Epidermal melanocyte (primary cell): ENCODE data around the gene FEM1A.
A peak's percentile ranks its signal among the peaks of the same experiment; 100 is the strongest.
"Not testable (repeated sequence)": the region's sequence is repeated elsewhere in the genome, so short reads cannot be mapped to it uniquely, and the experiment has no call there.

ENCODE experiments used
- DNase-seq: peaks from one replicate; pipeline ENCODE4 v3.0.0; 2011; ENCODE audit warnings: low spot score; ENCODE audit not compliant: insufficient read length

The FEM1A gene

DNA sequence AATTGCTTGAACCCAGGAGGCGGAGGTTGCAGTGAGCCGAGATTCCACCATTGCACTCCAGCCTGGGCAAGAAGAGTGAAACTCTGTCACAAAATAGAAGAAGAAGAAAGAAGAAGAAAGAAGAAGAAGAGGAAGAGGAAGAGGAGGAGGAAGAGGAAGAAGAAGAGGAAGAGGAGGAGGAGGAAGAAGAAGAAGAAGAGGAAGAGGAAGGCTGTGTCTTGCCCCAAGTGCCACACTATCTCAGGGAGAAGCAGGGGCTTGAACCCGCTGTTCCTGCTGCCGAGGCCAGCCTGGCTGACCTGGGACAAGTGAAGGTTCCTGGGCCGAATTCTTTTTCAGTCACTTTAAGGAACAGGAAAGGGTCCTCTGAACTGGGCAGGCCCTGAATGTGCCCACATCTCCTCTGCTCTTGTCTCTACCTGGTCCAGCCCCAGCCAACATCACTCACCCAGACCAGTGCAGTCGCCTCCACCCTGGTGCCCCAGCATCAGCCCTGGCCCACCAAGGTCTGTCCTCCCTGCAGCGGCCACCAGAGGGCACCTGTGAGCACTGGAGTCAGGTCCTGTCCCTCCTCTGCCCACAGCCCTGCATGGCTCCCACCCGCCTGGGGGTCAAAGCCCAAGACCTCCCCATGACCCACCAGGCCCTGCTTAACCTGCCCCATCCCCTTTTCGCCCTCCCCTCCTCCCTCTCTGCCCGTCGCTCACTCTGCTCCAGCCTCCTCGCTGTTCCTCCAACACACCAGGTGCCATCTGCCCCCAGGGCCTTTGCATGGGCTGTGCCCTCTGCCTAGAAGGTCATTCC lies 20.0 kb downstream of the FEM1A start:
- peak; percentile 32 for DNase-seq

DNA sequence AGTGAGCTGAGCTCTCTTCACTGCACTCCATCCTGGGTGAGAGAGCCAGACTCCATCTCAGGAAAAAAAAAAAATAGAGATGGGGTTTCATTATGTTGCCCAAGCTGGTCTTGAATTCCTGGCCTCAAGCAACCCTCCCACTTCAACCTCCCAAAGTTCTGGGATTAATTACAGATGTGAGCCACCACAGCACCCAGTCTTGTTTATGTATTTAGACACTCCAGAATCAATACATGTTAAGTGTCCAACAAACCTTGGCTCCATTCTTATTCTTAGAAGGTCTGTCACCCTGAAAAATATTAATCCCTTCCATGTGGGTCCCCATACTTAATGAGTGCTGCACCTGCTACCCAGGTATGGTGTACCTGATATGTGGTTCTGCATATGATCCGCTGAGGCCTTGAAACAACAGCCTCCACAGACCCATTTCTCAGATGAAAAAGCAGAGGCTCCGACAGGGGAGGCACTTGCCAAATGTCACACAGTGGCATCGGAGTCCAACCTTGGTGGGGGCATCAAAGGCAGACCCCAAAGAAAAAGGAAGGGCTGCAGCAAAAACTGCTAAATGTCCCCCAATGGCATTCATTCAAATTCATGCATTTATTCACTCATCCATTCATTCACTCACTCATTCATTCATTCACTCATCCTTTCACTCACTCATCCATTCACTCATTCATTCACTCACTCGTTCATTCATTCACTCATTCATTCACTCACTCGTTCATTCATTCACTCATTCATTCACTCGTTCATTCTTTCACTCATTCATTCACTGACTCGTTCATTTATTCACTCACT lies 23.3 kb downstream of the FEM1A start:
- DNase-seq, result no peak

GRCh38 chr19:4815426-4816201 lies 24.1 kb downstream of the FEM1A start:
- DNase-seq, result peak; percentile 99

DNA sequence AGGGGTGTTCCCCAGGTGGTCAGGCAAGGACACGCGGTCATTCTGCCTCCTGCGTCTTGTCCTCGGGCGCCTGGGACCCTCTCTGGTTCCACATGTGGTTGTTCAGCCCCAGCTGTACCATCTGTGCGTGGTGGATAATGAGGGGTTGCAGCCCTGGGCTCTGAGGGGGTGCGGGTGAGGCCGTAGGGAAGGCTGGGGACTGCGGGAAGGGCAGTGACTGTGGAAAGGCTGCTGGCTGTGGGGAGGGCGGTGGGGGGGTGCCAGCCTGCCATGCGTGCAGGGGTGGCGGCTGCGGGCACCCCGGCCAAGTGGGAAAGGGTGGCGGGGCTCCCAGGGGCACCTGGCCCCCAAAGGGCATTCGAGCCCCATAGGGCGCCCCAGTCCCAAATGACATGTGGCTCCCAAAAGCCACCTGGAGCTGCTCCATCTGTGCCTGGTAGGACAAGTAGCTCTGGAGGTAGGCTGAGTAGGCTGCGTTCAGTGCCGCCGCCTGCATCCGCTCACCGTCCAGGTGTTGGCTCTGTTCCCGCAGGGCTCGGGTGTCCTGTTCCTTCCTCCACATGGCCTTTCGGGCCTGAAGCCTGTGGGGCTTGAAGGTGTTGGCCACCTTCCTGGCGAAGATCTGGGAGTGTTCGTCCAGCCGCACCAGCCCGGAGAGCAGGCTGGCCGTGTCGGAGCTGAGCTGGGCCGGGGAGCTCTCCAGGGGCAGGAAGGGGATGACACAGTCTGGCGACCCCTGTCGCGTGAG lies 24.8 kb downstream of the FEM1A start:
- no peak for DNase-seq

- no peak for DNase-seq
These were observed 25.4 kb downstream of the FEM1A start for GRCh38 chr19:4816950-4817278.

GRCh38 chr19:4817467-4818277 lies 26.1 kb downstream of the FEM1A start:
- no peak for DNase-seq

DNA sequence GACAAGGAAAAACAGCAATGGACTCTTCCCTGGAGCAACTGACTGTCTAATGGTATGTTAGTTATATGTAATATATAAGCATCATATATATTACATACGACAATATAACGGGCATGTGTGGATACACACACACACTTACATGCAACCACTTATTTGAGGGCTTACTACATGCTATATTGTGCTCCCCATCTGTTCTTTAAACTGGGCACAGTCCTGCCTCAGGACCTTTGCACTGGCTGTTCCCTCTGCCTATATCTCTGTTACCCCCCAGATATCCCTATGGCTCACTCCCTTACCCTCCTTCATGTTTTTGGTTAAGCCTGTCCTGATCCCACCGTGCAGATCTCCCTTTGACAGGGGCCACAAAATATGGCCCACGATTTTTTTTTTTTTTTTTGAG lies 29.7 kb downstream of the FEM1A start:
- no peak for DNase-seq

DNA sequence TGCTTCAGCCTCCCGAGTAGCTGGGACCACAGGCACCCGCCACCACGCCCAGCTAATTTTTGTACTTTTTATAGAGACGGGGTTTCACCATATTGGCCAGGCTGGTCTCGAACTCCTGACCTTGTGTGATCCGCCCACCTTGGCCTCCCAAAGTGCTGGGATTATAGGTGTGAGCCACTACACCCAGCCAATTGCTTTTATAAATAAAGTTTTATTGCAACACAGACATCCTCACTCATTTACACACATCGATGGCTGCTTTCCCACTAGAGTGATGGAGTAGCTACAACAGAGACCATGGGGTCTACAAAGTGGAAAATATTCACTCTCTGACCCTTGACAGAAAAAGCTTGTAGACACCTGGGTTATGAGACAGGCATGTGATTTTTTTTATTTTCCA lies 30.8 kb downstream of the FEM1A start:
- not testable (repeated sequence) for DNase-seq

DNA sequence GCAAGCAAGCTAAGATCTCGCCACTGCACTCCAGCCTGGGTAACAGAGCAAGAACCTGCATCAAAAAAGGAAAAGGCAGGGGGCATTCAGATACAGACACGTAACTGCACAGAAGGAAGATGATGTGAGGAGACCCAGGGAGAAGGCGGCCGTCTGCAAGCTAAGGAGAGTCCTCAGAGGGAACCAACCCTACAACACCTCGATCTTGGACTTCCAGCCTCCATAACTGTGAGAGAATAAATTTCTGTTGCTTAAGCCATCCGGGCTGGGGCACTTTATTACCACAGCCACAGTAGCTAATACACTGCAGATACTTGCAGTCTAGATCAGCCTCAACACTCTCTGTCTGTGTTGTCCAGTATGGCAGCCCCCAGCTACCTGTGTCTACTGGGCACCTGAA lies 32.0 kb downstream of the FEM1A start:
- DNase-seq, result no peak

DNA sequence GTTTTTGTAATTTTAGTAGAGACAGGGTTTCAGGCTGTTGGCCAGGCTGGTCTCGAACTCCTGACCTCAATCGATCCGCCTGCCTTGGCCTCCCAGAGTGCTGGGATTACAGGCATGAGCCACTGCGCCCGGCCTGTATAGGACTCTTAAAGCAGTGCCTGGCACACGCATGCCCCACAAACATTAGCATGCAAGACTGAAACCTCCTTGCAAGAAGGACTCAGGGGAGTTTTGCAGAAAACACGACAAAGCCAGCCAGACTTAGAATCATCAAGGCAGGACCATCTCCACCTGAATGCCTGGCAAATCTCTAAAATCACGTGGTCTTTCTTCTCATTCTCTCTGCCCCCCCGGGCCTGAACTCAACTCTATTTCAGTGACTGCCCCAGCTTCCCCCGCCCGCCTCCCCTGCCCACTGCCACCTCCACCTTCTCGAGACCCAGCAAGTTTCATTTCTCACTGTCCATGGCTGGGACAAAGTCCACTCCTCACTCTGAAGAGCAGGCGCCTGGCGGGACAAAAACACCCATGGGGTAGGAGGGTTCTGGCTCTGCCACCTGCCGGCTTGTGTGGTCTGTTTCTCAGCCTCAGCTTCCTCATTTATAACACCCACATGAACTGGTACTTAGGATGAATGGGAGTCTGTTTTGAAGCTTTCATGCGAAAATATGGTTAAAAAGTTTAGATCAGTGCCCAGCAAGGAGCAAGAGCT lies 37.6 kb downstream of the FEM1A start:
- DNase-seq, result no peak

DNA sequence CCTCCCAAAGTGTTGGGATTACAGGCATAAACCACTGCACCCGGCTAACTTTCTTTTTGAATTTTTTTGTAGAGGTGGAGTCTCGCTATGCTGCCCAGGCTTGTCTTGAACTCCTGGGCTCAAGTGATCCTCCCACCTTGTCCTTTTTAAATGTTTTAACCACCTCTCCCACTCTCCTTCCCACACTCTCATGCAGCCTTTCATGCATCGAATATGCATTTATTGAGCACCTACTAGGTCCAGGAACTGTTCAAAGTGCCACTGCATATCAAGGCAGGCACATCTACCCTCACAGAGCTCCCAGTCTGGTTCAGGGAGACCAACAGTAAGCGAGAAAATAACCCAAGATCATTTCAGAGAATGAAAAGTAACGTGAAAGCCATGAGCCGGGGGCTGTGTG lies 38.8 kb downstream of the FEM1A start:
- DNase-seq, result no peak

DNA sequence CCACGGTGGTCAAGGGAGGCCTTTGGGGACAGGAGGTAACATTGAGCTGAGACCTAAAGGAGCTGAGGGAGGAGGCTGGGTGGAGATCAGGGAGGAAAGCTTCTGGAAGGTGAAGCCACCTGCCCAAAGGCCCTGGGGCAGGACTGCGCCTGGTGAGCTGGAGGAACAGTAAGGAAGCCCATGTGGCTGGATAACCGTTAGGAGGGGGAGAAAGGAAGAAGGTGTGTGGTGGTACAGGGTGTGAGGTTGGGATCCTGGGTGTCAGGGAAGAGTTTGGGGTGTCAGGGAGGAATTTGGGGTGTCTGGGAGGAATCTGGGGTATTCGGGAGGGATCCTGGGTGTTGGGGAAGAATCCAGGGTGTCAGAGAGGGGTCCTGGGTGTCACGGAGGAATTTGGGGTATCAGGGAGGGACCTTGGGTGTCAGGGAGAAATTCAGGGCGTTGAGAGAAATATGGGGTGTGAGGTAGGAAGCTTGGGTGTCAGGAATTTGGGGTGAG lies 39.3 kb downstream of the FEM1A start:
- no peak for DNase-seq

GRCh38 chr19:4831304-4831978 lies 39.9 kb downstream of the FEM1A start, which contains the start of gene TICAM1:
Gene TICAM1 (minus strand): TSS chr19:4831712. CDS start chr19:4818377, 13,335 bp downstream.
- DNase-seq, result peak; percentile 75

GRCh38 chr19:4831979-4832340 lies 40.4 kb downstream of the FEM1A start:
- not testable (repeated sequence) for DNase-seq

DNA sequence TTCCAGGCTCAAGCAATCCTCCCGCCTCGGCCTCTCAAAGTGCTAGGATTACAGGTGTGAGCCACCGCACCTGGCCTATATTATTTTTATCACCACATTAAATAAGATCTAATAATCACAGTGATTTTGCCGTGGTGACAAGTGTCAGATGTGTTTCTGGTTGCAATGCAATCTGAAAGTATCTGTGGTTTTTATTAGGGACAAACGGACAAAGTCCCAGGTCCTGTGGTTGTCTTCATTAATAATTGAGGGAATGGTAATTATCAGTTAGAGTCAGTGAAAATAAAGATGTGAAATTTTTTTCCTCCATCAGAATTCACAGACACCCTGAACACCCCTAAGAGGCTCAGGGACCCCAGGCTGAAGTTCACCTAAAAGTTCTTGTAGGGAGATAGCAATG lies 41.2 kb downstream of the FEM1A start:
- no peak for DNase-seq

DNA sequence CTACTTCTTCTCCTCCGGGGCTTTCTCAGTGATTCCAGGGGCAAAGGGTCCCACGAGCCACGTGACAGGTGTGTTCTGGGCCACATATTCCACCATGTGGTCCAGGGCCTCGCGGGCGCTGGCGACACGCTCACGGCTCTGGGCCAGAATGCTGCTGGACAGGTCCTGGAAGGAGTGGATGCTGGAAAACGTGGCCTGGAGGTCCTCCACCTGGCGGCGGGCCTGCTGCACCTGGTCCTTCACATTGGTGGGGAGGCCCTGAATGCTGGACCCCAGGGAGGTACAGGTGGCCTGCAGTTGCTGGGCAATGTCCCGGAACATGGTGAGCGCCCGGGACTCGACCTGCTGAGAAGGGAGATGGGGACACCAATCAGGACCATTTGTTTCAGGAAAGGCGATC lies 47.7 kb downstream of the FEM1A start:
- no peak for DNase-seq

DNA sequence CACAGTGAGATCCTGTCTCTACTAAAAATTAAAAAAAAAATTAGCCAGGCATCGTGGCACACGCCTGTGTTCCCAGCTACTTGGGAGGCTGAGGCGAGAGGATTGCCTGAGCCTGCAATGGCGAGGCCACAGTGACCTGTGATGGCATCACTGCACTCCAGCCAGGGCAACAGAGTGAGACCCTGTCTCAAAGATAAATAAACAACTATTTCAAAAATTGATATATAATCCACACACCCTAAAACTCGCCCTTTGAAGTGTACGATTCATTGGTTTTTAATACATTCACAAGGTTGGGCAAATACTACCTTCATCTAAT lies 52.1 kb downstream of the FEM1A start:
- DNase-seq, result no peak

- no peak for DNase-seq
These were observed 53.0 kb downstream of the FEM1A start for GRCh38 chr19:4844348-4845179.
